Nasal cavity respiratory epithelium epithelial cell of viscerocranial mucosa (primary cell): ENCODE results near the gene ANKS1A. TPM values are rescaled to one million over a fixed set of nuclear protein-coding genes. Genes with fewer than 3 reads are reported as not detected.

Experiments
- total RNA-seq: library from RNA; depleted of rRNA; stranded (reverse); fragments of >200 nt; gene quantifications from 2 replicates; pipeline ENCODE4 v1.2.3, GENCODE V29; 2014

The ANKS1A gene, protein sequence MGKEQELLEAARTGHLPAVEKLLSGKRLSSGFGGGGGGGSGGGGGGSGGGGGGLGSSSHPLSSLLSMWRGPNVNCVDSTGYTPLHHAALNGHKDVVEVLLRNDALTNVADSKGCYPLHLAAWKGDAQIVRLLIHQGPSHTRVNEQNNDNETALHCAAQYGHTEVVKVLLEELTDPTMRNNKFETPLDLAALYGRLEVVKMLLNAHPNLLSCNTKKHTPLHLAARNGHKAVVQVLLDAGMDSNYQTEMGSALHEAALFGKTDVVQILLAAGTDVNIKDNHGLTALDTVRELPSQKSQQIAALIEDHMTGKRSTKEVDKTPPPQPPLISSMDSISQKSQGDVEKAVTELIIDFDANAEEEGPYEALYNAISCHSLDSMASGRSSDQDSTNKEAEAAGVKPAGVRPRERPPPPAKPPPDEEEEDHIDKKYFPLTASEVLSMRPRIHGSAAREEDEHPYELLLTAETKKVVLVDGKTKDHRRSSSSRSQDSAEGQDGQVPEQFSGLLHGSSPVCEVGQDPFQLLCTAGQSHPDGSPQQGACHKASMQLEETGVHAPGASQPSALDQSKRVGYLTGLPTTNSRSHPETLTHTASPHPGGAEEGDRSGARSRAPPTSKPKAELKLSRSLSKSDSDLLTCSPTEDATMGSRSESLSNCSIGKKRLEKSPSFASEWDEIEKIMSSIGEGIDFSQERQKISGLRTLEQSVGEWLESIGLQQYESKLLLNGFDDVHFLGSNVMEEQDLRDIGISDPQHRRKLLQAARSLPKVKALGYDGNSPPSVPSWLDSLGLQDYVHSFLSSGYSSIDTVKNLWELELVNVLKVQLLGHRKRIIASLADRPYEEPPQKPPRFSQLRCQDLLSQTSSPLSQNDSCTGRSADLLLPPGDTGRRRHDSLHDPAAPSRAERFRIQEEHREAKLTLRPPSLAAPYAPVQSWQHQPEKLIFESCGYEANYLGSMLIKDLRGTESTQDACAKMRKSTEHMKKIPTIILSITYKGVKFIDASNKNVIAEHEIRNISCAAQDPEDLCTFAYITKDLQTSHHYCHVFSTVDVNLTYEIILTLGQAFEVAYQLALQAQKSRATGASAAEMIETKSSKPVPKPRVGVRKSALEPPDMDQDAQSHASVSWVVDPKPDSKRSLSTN
- total RNA-seq = 11.3 and 23.8 TPM in 2 replicates

DNA sequence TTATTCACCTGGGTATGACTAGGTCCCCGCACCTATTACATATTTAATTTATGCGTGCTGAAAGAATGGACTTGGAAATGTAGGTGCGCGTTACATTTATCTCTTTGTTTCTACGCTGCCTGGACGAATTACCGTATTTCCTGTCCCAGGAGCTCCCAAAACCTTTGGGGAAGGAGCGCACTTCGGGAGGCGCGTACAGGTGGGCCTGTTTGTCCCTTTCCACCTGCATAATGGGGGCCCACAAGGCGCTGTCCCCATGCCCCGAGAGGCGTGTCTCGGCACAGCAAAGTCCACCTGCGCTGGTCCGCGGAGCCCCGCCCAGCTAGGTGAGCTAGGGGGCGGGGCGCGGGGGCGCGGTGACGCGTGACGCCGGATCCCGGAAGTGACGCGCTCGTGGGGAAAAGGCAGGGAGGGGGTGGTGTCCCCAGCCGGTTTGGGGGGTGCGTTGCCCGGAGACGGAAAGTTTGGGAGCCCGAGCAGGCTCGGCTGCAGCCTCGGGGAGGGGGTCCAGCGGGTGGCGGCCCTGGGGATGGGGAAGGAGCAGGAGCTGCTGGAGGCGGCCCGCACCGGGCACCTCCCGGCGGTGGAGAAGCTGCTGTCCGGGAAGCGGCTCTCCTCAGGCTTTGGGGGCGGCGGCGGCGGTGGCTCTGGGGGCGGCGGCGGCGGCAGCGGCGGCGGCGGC lies at the start of gene ANKS1A:
TSS of gene ANKS1A (plus strand) at position 382 of the 682 bp plus-strand sequence. CDS start at position 530, 148 bp downstream.

DNA sequence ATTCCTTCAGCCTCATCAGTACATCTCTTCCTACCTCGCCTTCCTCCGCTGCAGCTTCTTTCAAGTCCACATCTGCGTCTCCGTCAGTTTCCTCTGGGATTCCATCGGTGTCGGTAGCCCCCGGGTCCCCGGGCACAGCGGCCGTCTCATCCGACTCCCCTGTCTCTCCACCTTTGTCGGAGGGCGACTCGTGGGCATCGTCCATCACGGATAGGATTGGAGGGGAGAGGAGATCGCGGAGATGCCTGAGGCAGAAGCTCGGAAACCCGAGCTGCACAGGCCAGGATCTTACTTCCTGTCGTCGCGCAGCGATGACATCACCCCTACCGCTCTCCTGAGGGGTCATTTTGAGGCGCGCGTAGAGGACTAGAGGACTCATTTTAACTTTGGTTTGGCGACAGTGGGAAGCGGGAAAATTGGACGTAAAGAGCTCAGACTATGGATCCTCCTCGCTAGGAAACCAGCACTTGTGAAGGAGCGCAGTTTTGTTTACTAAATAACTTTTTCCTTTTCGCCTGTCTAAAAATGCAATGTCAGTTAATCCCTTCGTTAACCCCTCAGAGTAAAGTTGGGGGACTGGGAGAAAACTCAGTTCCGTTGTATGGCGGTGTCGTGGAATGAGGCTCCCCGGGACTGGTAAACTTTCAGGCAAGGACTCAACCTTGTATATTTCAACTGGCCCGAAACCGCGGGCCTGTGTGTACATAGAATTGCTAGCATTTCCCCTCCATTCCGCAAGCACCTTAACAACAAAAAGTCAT lies 1.1 kb upstream of the ANKS1A start, which contains the start of gene TAF11:
TSS of gene TAF11 (minus strand) at position 290 of the 761 bp plus-strand sequence. CDS start at position 205, 85 bp downstream.

Other genes starting within 250 kb of the ANKS1A start
- gene ILRUN, start 192.5 kb upstream of the ANKS1A start, total RNA-seq = 62.2 and 66.0 TPM in 2 replicates
- 37.2 and 39.6 TPM in 2 replicates for gene SNRPC, start 131.8 kb upstream of the ANKS1A start, total RNA-seq
- gene BLTP3A, start 97.2 kb upstream of the ANKS1A start, total RNA-seq = 10.9 and 12.0 TPM in 2 replicates
- gene TAF11, start 1.2 kb upstream of the ANKS1A start, total RNA-seq = 23.1 and 28.0 TPM in 2 replicates